ENCODE data around the gene HYOU1.
"Not testable (repeated sequence)": the region's sequence is repeated elsewhere in the genome, so short reads cannot be mapped to it uniquely, and the experiment has no call there.

The HYOU1 gene

GRCh38 chr11:119018074-119018938, 38.7 kb downstream of the HYOU1 start, which contains the start of the genes RPS25 and TRAPPC4:
RPS25 (minus strand) TSS chr11:119018343; CDS start chr11:119018284, 59 bp downstream.
TRAPPC4 (plus strand) TSS chr11:119018766; CDS start chr11:119018796, 30 bp downstream.
- DNase-seq = peak; percentile 87

- not testable (repeated sequence) for DNase-seq
Observed at GRCh38 chr11:119017377-119017776, 39.6 kb downstream of the HYOU1 start.

GRCh38 chr11:119016216-119017009, 40.6 kb downstream of the HYOU1 start:
- DNase-seq = no peak

- no peak for DNase-seq
Observed at GRCh38 chr11:119015054-119015611, 41.9 kb downstream of the HYOU1 start.

GRCh38 chr11:119014209-119014924, 42.6 kb downstream of the HYOU1 start:
- DNase-seq = no peak

GRCh38 chr11:119012629-119013170, 44.3 kb downstream of the HYOU1 start:
- no peak for DNase-seq

- no peak for DNase-seq
Observed at GRCh38 chr11:119011476-119012053, 45.4 kb downstream of the HYOU1 start.

GRCh38 chr11:119006656-119007055, 50.3 kb downstream of the HYOU1 start:
- no peak for DNase-seq

- no peak for DNase-seq
Observed at GRCh38 chr11:119000906-119001305, 56.1 kb downstream of the HYOU1 start.

GRCh38 chr11:118998822-118999221, 58.2 kb downstream of the HYOU1 start:
- DNase-seq = no peak

GRCh38 chr11:118998388-118998717, 58.7 kb downstream of the HYOU1 start:
- peak; percentile 35 for DNase-seq

- peak; percentile 94 for DNase-seq
Observed at GRCh38 chr11:118997627-118998387, 59.2 kb downstream of the HYOU1 start, which contains the start of gene CENATAC. CENATAC (plus strand) TSS chr11:118998138; CDS start chr11:118998198, 60 bp downstream.

- DNase-seq = no peak
Observed at GRCh38 chr11:118996926-118997626, 59.9 kb downstream of the HYOU1 start.

Measured in activated gamma-delta T cell (primary cell).